Measurements from ENCODE around the gene S100A16.
"Not testable (repeated sequence)": the region's sequence is repeated elsewhere in the genome, so short reads cannot be mapped to it uniquely, and the experiment has no call there.

S100A16 gene

DNA sequence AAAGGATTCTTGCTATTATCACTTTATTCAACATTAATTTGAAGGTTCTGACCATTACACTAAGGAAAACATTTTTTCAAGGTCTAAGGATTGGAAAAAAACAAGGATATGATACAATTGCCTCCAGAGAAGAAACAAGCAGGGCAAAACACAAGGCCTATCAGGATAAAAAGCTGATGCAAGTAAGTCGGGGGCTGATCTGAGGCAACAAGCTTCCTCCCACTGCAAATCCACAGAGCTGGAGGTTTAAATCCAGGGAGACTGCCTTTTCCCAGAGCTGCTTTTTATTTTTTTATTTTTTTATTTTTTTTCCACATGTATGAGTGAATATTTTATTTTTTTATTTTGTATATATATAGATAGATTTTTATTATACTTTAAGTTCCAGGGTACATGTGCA is 27.9 kb downstream of the S100A16 start:
- DNase-seq (ENCODE audit: low read depth) = no peak

DNA sequence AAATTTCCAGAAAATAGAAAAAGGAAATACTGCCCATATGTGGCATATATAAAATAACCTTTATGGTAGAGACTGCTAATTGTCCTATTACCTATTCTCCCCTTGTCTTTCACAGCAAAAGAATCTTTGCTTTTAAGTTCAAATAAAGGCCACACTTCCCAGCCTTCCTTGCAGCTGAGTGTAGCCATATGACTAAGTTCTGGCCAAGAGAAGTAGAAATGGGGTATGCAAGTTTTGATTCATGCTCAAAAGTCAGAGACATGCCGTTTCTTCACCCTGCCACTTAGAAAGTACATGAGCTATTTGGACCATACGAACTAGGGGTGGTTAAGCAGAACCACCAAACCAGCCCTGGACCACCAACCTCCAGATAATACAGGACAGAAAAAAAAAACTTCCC is 29.0 kb downstream of the S100A16 start:
- DNase-seq (ENCODE audit: low read depth) = peak; percentile 39

- DNase-seq (ENCODE audit: low read depth) = not testable (repeated sequence)
Observed at GRCh38 chr1:153583514-153583913, 29.4 kb downstream of the S100A16 start.

DNA sequence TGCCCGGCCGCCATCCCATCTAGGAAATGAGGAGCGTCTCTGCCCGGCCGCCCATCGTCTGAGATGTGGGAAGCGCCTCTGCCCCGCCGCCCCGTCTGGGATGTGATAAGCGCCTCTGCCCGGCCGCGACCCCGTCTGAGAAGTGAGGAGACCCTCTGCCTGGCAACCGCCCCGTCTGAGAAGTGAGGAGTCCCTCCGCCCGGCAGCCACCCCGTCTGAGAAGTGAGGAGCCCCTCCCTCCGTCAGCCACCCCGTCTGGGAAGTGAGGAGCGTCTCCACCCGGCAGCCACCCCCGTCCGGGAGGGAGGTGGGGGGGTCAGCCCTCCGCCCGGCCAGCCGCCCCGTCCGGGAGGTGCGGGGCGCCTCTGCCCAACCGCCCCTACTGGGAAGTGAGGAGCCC is 30.1 kb downstream of the S100A16 start:
- DNase-seq (ENCODE audit: low read depth) = not testable (repeated sequence)

GRCh38 chr1:153578936-153579335 is 34.0 kb downstream of the S100A16 start:
- peak; percentile 71 for DNase-seq (ENCODE audit: low read depth)

DNA sequence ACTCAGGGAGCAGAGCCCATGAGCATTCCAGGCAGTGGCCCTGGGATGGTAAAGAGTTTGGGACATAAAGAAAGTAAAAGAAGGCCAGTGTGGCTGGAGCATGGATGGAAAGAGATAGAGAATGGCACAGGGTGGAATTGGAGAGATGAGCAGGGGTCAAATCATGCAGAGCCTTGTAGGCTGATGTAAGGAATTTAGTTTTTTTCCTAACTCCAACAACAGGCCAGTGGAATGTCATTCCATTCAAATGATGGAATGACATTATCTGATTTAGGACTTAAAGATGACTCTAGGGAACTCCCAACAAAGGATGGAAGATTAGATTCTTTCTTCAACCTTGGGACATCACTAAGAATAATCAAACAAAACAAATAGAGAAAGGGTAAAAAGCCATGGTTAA is 34.4 kb downstream of the S100A16 start:
- DNase-seq (ENCODE audit: low read depth) = peak; percentile 90

GRCh38 chr1:153577624-153578051 is 35.3 kb downstream of the S100A16 start:
- no peak for DNase-seq (ENCODE audit: low read depth)

DNA sequence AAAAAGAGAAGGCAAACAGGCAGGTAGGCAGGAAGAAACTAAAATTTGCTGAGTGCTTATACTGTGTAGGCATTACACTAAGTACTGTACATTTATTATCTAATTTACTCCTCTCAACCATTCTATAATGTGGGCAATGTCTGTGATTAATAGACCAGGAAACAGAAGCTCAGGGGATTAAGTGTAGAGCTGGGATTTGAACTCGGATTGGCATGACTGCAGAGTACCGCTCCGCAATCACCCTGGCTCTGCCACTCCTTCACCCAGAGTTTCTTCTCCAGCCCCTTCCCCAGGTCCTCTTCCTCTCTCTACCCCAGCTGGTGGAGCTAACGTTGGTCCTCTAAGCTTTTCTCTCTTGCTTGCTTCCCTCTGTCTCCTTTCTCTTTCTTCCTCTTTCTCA is 35.8 kb downstream of the S100A16 start:
- DNase-seq (ENCODE audit: low read depth) = no peak

DNA sequence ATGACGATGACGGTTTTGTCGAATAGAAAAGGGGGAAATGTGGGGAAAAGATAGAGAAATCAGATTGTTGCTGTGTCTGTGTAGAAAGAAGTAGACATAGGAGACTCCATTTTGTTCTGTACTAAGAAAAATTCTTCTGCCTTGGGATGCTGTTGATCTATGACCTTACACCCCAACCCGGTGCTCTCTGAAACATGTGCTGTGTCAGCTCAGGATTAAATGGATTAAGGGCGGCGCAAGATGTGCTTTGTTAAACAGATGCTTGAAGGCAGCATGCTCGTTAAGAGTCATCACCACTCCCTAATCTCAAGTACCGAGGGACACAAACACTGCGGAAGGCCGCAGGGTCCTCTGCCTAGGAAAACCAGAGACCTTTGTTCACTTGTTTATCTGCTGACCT is 37.4 kb downstream of the S100A16 start:
- DNase-seq (ENCODE audit: low read depth) = not testable (repeated sequence)

DNA sequence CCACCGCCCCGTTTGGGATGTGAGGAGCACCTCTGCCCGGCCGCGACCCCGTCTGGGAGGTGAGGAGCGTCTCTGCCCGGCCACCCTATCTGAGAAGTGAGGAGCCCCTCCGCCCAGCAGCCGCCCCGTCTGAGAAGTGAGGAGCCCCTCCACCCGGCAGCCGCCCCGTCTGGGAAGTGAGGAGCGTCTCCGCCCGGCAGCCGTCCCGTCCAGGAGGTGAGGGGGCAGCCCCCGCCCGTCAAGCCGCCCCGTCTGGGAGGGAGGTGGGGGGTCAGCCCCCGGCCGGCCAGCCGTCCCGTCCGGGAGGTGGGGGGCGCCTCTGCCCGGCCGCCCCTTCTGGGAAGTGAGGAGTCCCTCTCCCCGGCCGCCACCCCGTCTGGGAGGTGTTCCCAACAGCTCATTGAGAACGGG is 37.9 kb downstream of the S100A16 start:
- DNase-seq (ENCODE audit: low read depth) = not testable (repeated sequence)

GRCh38 chr1:153573351-153573750 is 39.6 kb downstream of the S100A16 start:
- no peak for DNase-seq (ENCODE audit: low read depth)

DNA sequence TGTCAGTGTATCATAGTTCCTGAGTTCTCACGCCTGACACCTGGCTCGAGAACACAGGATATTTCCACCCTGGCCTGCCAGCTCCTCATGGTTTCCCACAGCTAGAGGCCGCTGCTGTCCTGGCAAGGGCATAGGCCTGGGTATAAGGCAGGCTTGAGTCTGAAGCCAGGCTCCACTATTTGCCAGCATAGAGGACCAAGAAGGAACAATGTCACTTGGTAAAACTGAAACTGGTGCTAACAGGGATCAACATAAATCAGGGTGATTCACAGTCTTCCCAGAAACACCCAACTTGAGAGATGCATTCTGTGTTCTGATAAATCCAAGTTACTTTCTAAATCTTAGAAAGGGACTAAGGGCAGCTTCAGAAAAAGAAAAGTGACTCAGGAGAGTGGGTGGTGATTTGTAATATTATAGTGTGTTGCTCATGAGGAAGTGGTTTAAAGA is 40.3 kb downstream of the S100A16 start:
- DNase-seq (ENCODE audit: low read depth) = peak; percentile 87

- DNase-seq (ENCODE audit: low read depth) = no peak
Observed at GRCh38 chr1:153571706-153572105, 41.2 kb downstream of the S100A16 start.

- DNase-seq (ENCODE audit: low read depth) = no peak
Observed at GRCh38 chr1:153570874-153571273, 42.1 kb downstream of the S100A16 start.

- DNase-seq (ENCODE audit: low read depth) = no peak
Observed at GRCh38 chr1:153569465-153569864, 43.5 kb downstream of the S100A16 start.

DNA sequence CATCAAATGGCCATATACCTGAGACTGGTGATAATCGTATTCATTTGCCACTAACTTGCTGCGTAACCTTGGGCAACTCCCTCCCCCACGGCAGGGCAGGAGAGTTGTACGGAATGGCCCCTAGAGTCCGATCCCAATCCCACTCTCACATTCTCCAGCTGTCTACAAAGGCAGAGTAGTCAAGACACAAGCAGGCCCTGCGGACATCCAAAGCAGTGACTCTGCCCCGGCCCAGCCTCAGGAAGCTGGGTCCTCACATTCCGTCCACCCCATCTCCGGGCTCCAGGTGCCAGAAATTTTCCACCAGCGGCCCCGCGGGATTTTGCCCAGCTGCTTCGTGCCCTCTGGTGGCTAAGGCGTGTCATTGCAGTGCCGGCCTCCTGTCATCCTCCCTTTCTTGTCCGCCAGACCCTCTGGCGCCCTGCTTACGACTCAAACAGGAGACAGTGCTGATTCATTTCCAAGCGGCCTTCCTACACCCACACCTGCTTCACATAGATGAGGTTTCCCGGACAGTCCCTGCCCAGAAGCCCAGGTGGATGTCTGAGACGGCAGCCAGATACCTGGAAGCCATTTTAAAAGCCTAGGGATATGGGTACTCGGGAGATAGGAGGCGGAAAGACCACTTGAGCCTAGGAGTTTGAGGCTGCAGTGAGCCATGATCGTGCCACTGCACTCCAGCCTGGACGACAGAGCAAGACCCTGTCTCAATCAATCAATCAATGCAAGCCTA is 44.4 kb downstream of the S100A16 start:
- DNase-seq (ENCODE audit: low read depth) = peak; percentile 88

DNA sequence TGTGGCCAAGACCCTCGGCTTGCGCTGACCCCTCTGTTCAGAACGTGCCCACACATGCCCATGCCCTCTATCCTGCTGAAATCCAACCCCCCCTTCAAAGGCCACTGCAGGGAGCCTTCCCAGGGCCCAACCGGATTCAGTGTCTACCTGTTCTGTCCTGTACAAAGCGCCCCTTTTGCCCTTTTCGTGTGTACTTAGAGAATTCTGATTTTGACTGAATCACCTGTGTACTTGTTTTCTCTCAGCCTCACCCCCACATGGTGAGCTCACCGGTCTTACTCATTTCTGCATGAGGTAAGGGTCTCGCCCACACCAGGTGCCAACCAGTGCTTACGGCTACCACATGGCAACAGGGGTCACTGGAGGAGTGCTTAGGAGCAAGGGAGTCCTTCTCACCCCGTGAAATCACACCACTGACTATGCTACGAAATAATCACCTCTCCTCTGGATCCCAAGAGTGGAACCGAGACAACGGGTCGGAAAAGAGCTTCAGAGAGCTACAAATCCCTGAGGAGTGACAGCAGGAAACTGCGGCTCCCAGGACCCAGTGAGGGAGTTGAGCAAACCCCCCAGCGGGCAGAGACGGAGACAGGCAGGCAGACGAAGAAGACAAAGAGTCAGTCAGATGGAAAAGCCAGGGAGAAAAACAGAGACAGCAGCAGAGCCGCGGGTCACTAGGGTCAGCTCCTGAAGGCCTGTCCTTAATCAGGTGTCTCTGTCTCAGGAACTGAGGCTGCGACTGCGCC is 45.1 kb downstream of the S100A16 start:
- DNase-seq (ENCODE audit: low read depth) = no peak

- DNase-seq (ENCODE audit: low read depth) = peak; percentile 99
Observed at GRCh38 chr1:153566414-153567371, 46.2 kb downstream of the S100A16 start.

GRCh38 chr1:153565529-153566374 is 47.2 kb downstream of the S100A16 start, which contains the start of gene S100A2:
TSS of gene S100A2 (minus strand) at chr1:153565844. CDS start at chr1:153563877, 1,967 bp downstream.
- peak; percentile 96 for DNase-seq (ENCODE audit: low read depth)

GRCh38 chr1:153563991-153564390 is 48.9 kb downstream of the S100A16 start:
- no peak for DNase-seq (ENCODE audit: low read depth)

- DNase-seq (ENCODE audit: low read depth) = no peak
Observed at GRCh38 chr1:153563483-153563901, 49.4 kb downstream of the S100A16 start.

All from EH (cell line).